CD4-positive, alpha-beta T cell treated with Interleukin-15 for 1 hour (primary cell): ENCODE data around the gene ADGRD2.

Experiments used
- DNase-seq: peaks from one replicate; pipeline ENCODE4 v3.0.0-alpha.2; 2020

Gene ADGRD2

GRCh38 chr9:124514125-124514524, 63.9 kb downstream of the ADGRD2 start:
- DNase-seq, result no peak

- DNase-seq, result no peak
Observed at GRCh38 chr9:124514874-124515273, 64.6 kb downstream of the ADGRD2 start.

GRCh38 chr9:124517600-124517999, 67.3 kb downstream of the ADGRD2 start:
- no peak for DNase-seq

DNA sequence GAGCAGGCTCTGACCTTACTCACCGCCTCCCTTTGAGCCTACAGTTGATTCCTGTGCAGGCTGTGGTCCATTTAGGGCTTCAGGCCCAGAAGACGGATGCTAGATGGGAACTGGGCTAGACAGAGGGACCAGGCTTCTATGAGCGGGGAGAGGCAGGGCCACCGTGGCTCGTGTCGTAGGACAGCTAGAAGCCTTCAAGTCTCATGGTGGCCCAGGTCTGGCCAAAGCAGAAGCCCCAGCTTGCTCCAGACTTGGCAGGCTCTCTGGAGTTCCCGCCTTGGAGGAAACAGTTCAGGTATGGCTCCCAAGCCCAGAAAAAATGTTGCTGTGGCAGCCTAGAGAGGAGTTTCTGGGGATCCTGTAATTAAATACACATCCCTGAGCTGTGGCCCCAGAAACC, 67.9 kb downstream of the ADGRD2 start:
- DNase-seq, result no peak

GRCh38 chr9:124520206-124520596, 70.0 kb downstream of the ADGRD2 start:
- DNase-seq, result no peak

DNA sequence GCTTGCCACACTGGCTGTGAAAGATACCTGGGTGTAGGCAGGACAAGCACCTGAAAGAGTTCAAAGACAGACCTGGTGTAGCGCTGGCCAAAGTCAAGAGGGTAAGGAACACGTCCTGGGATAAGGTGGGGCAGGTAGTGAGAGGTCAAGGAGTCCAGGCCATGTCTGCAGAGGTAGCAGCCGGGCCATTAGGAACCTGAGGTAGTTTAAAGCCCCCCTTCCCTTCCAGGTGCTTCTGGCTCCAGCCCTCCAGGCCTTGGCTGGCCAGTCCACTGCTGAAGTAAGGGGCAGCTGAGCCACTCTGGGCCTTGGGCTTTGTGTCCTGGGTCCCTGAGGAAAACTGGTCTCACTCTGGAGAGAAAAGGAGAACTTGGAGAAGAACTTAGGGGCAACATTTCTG, 70.9 kb downstream of the ADGRD2 start:
- DNase-seq, result no peak

DNA sequence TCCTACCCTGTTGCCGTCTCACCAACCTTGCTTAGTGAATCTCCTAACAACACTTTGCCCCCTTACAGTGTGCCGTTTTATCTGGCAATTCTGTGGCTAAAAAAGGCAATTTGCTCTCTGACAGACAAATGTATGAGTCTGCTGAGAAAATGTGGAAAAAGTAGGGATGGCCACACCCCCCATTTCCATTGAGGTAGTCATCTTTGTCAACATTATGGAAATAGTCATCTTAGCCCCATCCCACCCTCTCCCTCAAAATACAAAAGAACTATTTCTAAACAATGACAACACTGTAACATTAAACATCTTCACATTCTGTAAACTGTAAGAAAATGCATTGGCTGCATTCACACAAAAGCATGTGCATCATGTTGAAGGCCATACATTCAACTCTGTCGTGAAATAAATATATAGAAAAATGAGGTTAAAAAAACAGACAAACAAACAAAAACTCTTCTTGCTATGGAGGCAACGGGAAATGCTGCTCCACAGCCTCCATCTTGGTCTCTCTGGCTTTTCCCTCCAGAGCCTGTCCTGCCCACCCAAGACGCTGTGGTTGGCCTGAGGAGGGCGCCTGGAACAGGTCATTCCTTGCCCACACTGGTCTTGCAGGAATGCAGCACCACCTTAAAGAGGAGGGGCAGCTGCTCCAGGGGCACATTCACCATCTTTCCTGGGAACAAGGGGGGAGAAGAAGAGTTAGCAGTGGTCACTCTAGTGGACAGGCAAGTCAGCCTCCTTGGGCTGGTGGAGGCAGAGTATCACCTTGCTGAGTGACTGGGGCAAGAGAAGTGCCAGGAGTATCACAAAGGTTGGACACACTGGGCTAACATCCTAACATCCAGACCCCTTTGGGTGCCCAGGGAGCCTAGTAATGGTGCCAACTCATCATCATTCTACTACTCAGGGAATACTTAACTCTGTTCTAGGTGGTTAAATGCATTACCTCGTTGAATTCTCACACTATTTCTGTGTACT, 72.2 kb downstream of the ADGRD2 start:
- no peak for DNase-seq

GRCh38 chr9:124526174-124526573, 75.9 kb downstream of the ADGRD2 start:
- DNase-seq, result no peak

DNA sequence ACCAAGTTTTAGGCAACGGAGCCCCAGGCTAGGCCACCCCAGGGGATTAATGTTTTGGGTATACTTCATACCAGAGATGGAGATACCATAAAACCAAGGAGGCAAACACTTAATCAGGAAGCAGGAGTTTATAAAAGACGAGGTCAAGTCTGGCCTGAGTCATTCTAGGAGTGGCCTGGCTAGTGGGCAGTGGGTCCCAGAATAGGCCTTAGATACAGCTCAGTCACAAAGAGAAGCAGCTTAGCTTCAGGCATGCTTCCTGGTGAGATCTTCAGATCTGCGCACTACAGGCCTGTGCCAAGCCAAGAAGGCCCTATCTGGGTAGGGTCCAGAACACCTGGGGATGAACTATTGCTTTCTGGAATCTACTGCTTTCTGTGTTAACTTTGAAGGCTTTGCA, 77.5 kb downstream of the ADGRD2 start:
- no peak for DNase-seq
